HUES64 (cell line): ENCODE measurements around the gene ENTPD8.

Experiments
- H3K27ac ChIP-seq: 2 replicates; pipeline ENCODE4 v1.7.0; 2013; ENCODE audit warnings: low read depth, low read length, inconsistent platforms
- H3K27me3 ChIP-seq: 2 replicates; pipeline ENCODE4 v1.6.1; 2013; ENCODE audit warnings: mild to moderate bottlenecking, low read length; ENCODE audit not compliant: insufficient read depth
- H3K36me3 ChIP-seq: 2 replicates; pipeline ENCODE4 v1.6.1; 2013; ENCODE audit warnings: mild to moderate bottlenecking, low read length; ENCODE audit not compliant: insufficient read depth
- H3K4me1 ChIP-seq: 2 replicates; pipeline ENCODE4 v1.6.1; 2013; ENCODE audit warnings: mild to moderate bottlenecking, low read length, moderate library complexity; ENCODE audit not compliant: insufficient read depth
- H3K4me3 ChIP-seq: 2 replicates; pipeline ENCODE4 v1.5.1; 2013; ENCODE audit warnings: mild to moderate bottlenecking, low read length, moderate library complexity
- H3K9ac ChIP-seq: 2 replicates; pipeline ENCODE4 v1.6.1; 2013; ENCODE audit warnings: mild to moderate bottlenecking, low read depth, low read length
- H3K9me3 ChIP-seq: 2 replicates; pipeline ENCODE4 v1.6.1; 2013; ENCODE audit warnings: low read depth, low read length; ENCODE audit not compliant: insufficient read depth
- WGBS: fragments of 150-250, 120-280 bp; methylation state at CpG from one replicate; pipeline ENCODE4 v1.1.7; 2013; ENCODE audit warnings: missing lambda C conversion rate; 5-methylcytosine and 5-hydroxymethylcytosine counted together

ENTPD8 gene

DNA sequence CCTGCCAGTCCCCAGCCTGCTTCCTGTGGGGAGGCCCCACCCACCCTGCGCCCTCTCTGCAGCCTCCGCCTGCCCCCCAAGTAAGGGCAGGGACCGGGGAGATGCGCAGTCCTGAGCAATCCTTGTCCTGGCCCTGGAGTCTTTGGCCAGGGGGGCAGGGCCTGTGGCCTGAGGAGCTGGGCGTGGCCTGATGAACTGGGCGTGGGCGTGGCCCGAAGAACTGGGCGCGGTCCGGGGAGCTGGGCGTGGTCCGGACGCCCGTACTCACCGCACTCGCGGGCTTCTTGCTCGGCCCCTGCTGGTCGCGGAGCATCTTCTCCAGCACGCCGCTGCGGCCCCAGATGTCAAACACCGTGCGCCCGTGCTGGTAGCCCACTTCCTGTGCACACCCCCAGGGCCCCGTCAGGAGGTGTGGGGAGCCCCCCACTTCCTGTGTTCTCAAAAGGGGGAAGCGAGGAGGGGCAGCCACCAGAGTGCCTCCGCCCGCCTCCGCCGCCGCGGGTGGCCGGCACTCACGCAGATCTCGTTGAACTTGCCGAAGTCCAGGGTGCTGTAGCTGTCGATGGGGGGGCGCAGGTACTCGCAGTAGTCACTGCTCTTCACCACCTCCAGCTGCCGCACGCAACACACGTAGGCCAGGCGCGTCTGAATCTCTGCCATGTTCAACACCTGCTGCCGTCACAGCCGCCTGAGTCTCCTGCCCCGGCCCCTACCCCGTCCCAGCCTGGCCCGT is 20.7 kb upstream of the ENTPD8 start:
- peak overlapping the region; percentile 39; the same call in 1 of the 2 replicates for H3K4me3 ChIP-seq
- H3K9me3 ChIP-seq = no peaks in the 10 kb centered on the region
- peaks cover 6% of the 10 kb centered on the region for H3K36me3 ChIP-seq
- 56% methylated on average over 52 of the region's 52 CpGs for WGBS
- no peak overlapping the region for H3K27ac ChIP-seq
- 0 out of 2 replicates have a peak, but pooled peaks cover 7% of the 10 kb centered on the region for H3K4me1 ChIP-seq
- H3K27me3 ChIP-seq = peaks cover 20% of the 10 kb centered on the region
- no peak overlapping the region for H3K9ac ChIP-seq

DNA sequence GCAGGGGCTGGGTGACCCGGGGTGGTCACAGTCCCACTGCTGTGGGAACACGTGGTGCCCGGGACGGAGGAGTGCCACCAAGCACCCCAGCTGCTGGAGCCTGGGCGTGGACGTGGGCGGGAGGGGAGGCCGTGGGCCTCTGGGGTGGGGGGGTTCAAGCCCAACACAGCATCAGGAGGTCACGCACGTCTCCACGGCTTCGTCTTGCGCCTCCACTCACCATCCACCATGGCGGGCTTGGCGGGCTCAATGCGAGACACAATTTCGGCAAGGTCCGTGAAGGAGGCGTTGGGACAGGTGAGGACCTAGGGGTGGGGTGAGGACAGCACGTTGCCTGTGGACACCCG is 20.1 kb upstream of the ENTPD8 start:
- WGBS = 94% methylated on average over 21 of the region's 21 CpGs
- 0 out of 2 replicates have a peak, but pooled peaks cover 7% of the 10 kb centered on the region for H3K4me1 ChIP-seq
- no peak overlapping the region for H3K9ac ChIP-seq
- no peak overlapping the region for H3K4me3 ChIP-seq
- H3K36me3 ChIP-seq = peaks cover 11% of the 10 kb centered on the region
- no peak overlapping the region for H3K27ac ChIP-seq
- no peaks in the 10 kb centered on the region for H3K9me3 ChIP-seq
- H3K27me3 ChIP-seq = peaks cover 20% of the 10 kb centered on the region

- H3K4me3 ChIP-seq = no peak overlapping the region
- H3K9me3 ChIP-seq = no peaks in the 10 kb centered on the region
- H3K27ac ChIP-seq = no peak overlapping the region
- 0 out of 2 replicates have a peak, but pooled peaks cover 7% of the 10 kb centered on the region for H3K4me1 ChIP-seq
- no peak overlapping the region for H3K9ac ChIP-seq
- peaks cover 17% of the 10 kb centered on the region for H3K36me3 ChIP-seq
- H3K27me3 ChIP-seq = peaks cover 20% of the 10 kb centered on the region
- WGBS = 93% methylated on average over 29 of the region's 31 CpGs
These were observed 19.5 kb upstream of the ENTPD8 start for GRCh38 chr9:137460363-137461315.

DNA sequence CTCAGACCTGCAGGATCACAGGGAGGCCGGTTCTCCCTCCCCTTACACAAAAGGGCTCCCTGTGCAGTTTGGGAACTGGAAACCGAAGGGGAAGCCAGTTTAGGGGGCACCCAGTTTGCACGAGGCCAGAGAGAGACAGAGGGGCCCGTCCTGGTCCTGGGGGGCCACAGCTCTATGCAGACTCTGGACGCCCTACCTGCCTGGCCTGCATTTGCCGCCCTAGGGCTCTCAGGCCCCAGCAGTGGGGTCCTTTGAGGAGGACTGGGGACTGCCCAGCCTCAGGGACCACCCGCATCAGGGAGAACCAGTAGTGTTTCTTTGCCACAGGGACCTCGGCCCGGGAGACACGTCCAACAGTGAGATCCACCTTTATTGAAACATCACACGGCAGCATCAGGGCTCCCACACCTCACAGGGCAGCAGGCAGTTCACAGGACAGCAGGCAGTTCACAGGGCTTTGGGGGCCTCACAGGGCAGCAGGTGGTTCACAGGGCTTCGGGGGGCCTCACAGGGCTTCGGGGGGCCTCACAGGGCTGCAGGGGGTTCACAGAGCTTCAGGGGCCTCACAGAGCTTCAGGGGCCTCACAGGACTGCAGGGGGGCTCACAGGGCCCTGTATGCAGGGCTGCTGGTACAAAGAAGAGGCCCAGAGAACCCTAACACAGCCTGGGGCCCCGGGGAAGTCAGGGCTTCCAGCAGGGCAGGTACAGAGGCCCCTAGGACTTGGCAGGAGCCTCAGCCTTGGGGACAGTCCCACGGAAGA is 18.6 kb upstream of the ENTPD8 start:
- 61% methylated on average over 15 of the region's 15 CpGs for WGBS
- H3K9me3 ChIP-seq = no peaks in the 10 kb centered on the region
- H3K4me3 ChIP-seq = peak overlapping the region; percentile 70
- no peak overlapping the region for H3K27ac ChIP-seq
- peaks cover 9% of the 10 kb centered on the region; the same call in 1 of the 2 replicates for H3K4me1 ChIP-seq
- peaks cover 20% of the 10 kb centered on the region for H3K27me3 ChIP-seq
- H3K9ac ChIP-seq = peak overlapping the region; percentile 43; the same call in 1 of the 2 replicates
- H3K36me3 ChIP-seq = peaks cover 18% of the 10 kb centered on the region

- Histone ChIP-seq H3K4me1 (peaks cover 14% of the 10 kb centered on the region; the same call in 1 of the 2 replicates), H3K9me3 (no peaks in the 10 kb centered on the region), H3K4me3 (peak within 1 kb of the TSS; percentile 70), H3K9ac (peak within 1 kb of the TSS; percentile 78), H3K27ac (no peak within 1 kb of the TSS), H3K27me3 (peaks cover 20% of the 10 kb centered on the region), H3K36me3 (peaks cover 18% of the 10 kb centered on the region)
- under 1% methylated on average over 62 of the region's 62 CpGs for WGBS
These were observed 18.0 kb upstream of the ENTPD8 start, which contains the start of gene NSMF for GRCh38 chr9:137459152-137459600. Gene NSMF, minus strand, starts transcription at chr9:137459334. Its CDS starts 232 bp downstream, at chr9:137459102.

- peaks cover 14% of the 10 kb centered on the region; the same call in 1 of the 2 replicates for H3K4me1 ChIP-seq
- H3K9ac ChIP-seq = peak overlapping the region; percentile 78
- no peak overlapping the region for H3K27ac ChIP-seq
These were observed 17.3 kb upstream of the ENTPD8 start for GRCh38 chr9:137458194-137459151.

GRCh38 chr9:137457406-137458193 is 16.4 kb upstream of the ENTPD8 start:
- Histone ChIP-seq H3K27me3 (peaks cover 14% of the 10 kb centered on the region), H3K27ac (no peak overlapping the region), H3K9ac (no peak overlapping the region), H3K4me1 (peaks cover 14% of the 10 kb centered on the region; the same call in 1 of the 2 replicates), H3K36me3 (peaks cover 24% of the 10 kb centered on the region), H3K9me3 (no peaks in the 10 kb centered on the region), H3K4me3 (peak overlapping the region; percentile 70)
- WGBS = 95% methylated on average over 44 of the region's 44 CpGs

More at GRCh38 chr9:137458194-137459151, 17.3 kb upstream of the ENTPD8 start:
- 13% methylated on average over 88 of the region's 88 CpGs for WGBS
- peaks cover 20% of the 10 kb centered on the region for H3K27me3 ChIP-seq
- H3K36me3 ChIP-seq = peaks cover 18% of the 10 kb centered on the region
- peak overlapping the region; percentile 70 for H3K4me3 ChIP-seq
- no peaks in the 10 kb centered on the region for H3K9me3 ChIP-seq

DNA sequence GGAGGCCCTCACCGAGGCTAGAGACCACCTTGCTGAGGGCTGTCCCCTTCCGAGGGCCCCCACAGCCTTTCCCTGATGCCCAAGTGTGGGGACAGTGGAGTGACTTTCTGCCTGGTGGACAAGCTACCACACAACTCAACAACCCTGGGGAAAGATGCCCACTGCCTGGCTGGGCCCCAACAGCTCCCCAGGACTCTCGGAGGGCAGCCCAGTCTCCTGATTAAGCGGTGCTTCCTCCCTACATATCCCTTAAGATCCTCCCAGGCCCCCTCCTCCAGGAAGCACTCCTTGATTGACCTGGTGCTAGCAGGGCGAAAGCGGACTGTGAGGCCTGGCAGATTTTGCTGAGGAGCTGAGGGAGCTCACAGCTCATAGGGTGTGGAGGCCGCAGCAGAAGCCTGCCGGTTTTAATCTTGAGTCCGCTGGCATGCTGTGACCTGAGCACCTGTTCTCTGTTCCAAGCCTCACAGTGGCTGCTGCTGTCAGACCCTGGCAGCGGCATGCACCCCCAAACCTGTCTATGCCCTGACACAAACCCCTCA is 15.8 kb upstream of the ENTPD8 start:
- Histone ChIP-seq H3K36me3 (peaks cover 26% of the 10 kb centered on the region), H3K4me1 (peaks cover 14% of the 10 kb centered on the region; the same call in 1 of the 2 replicates), H3K27ac (no peak overlapping the region), H3K9ac (no peak overlapping the region), H3K27me3 (peaks cover 8% of the 10 kb centered on the region; the same call in 1 of the 2 replicates), H3K9me3 (no peaks in the 10 kb centered on the region), H3K4me3 (no peak overlapping the region)
- 91% methylated on average over 10 of the region's 10 CpGs for whole genome bisulfite sequencing
